Activated T-cell treated with anti-CD3 and anti-CD28 coated beads, Interleukin-2, amount 50 U/mL, for 4 hours (primary cell): Measurements from ENCODE around the gene VAT1. TPM values are rescaled to one million over a fixed set of nuclear protein-coding genes. Genes with fewer than 3 reads are reported as not detected.
"Not testable (repeated sequence)": the region's sequence is repeated elsewhere in the genome, so short reads cannot be mapped to it uniquely, and the experiment has no call there.

ENCODE experiments used
- ATAC-seq, 2 donors: fragments of 200-7000 bp; cut with Tn5 transposase; one replicate each; pipeline ENCODE4 v1.10.0; 2021
- DNase-seq: peaks from one replicate; pipeline ENCODE4 v3.0.0-alpha.2; 2020
- H3K27me3 Mint-ChIP-seq: one replicate; pipeline ENCODE4 v1.8.0; 2021; ENCODE audit warnings: low read depth, mixed read lengths
- H3K36me3 Mint-ChIP-seq: one replicate; pipeline ENCODE4 v1.8.0; 2022; ENCODE audit warnings: mixed read lengths; ENCODE audit not compliant: insufficient read depth
- H3K4me1 Mint-ChIP-seq: one replicate; pipeline ENCODE4 v1.8.0; 2021; ENCODE audit warnings: low read depth, mixed read lengths
- H3K4me3 Mint-ChIP-seq: one replicate; pipeline ENCODE4 v1.8.0; 2021; ENCODE audit warnings: mild to moderate bottlenecking, moderate library complexity, mixed read lengths
- H3K9me3 Mint-ChIP-seq: one replicate; pipeline ENCODE4 v1.8.0; 2021; ENCODE audit warnings: mixed read lengths
- total RNA-seq, 3 donors: library from RNA; stranded (reverse); gene quantifications; one replicate each; pipeline ENCODE4 v1.2.1, GENCODE V29; 2021

VAT1 gene
- total RNA-seq, 3 donors from 2014 or later, result 11.7 to 15.9 (median 15.5) TPM

DNA sequence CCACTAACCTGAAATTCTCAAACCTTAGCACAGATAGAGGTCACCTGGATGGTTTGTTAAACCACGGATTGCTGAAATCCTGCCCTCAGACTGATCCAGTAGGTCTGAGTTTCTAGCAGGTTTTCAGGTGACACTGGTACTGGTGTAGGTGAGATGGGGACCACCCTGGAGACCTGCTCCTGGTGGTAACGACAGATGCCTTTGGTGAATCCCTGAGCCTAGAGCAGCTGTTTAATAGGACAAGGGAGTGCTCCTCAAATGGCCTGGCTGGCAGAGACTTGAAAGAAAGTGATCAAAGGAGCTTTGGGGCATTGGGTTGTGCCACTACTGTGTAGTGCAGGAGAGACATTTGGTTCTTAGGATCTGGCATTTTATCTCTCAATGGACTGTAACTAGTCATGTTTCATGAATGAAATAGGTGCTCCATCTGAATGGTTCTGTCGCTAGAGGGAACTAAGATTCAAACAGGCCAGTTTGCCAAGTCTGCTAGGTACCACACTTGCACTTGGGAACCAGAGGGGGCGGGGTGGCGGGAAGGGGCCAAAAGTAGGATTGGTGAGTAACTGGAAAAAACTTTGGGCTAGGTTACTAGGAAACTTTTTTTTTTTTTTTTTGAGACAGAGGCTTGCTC lies 18.5 kb downstream of the VAT1 start:
- no peak for DNase-seq
- Mint-ChIP-seq H3K4me1 (peaks cover 30% of the 10 kb centered on the region), H3K9me3 (no peaks in the 10 kb centered on the region), H3K36me3 (peaks cover 35% of the 10 kb centered on the region), H3K4me3 (no peak overlapping the region), H3K27me3 (no peaks in the 10 kb centered on the region)
- no peak for ATAC-seq

DNA sequence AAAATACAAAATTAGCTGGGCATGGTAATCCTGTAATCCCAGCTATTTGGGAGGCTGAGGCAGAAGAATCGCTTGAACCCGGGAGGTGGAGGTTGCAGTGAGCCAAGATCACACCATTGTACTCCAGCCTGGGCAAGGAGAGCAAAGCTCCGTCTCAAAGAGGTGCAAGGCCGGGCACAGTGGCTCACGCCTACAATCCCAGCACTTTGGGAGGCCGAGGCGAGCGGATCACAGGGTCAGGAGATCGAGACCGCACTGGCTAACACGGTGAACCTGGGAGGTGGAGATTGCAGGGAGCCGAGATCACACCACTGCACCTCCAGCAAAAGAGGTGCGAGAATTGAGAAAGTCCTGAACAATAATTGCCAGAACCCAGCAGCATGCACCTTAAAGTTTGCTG lies 21.3 kb downstream of the VAT1 start:
- H3K36me3 Mint-ChIP-seq, result peaks cover 37% of the 10 kb centered on the region
- not testable (repeated sequence) for H3K9me3 Mint-ChIP-seq
- peak overlapping the region; percentile 35 for H3K4me3 Mint-ChIP-seq

GRCh38 chr17:42999003-42999525 lies 23.1 kb downstream of the VAT1 start:
- Mint-ChIP-seq H3K27me3 (no peaks in the 10 kb centered on the region), H3K4me1 (peaks cover 21% of the 10 kb centered on the region), H3K9me3 (no peaks in the 10 kb centered on the region), H3K4me3 (peak overlapping the region; percentile 98), H3K36me3 (peaks cover 37% of the 10 kb centered on the region)
- no peak for DNase-seq
- no peak for ATAC-seq

More for the DNA sequence above, 21.3 kb downstream of the VAT1 start:
- not testable (repeated sequence) for DNase-seq, ATAC-seq, H3K27me3 Mint-ChIP-seq
- peaks cover 21% of the 10 kb centered on the region for H3K4me1 Mint-ChIP-seq

DNA sequence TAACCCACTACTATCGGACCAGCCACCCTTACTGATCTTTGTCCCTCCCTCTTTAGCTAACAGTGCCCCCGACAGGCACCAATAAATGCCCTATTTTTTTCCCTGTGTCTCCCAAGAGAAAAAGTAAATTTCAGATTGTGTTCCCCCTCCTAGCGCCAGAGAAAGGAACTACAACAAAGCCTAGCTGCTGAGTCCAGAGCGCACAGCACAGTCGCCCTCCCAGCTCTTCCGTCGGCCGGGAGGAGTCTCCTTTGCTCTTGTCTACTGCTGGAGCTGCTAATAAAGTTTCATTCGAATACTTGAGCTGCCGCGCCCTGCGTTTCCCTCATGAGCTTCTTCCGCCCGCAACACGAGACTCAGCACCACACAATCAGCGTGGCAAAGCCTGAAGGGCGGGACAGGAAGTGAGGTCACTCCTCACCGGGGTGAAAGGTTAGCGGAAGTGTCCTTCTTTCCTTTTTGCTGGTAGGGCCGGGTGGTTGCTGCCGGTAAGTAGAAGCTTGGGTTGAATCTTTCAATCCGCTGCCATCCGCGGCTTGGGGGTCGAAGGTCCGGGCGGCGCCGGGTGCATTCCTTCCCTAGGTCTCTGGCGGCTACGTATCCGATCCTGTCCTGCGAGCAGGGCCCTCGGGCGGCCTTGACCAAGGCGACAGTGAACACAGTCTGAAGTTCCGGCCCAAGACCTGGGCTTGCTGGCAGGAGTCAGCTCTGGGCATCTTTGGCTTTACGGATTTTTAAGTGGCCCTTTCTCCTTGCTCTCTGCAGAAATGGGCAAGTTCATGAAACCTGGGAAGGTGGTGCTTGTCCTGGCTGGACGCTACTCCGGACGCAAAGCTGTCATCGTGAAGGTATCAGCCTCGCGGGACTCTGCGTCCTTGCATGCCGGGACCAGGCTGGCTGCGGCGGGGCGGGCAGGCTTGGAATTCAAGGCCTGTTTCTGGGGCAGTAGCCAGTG lies 23.9 kb downstream of the VAT1 start, which contains the start of gene RPL27:
TSS of gene RPL27 (plus strand) at position 436 of the 955 bp plus-strand sequence. CDS start at position 768, 332 bp downstream.
- Mint-ChIP-seq H3K4me3 (peak within 1 kb of the TSS; percentile 98), H3K9me3 (no peaks in the 10 kb centered on the region), H3K36me3 (peaks cover 34% of the 10 kb centered on the region), H3K4me1 (peaks cover 21% of the 10 kb centered on the region), H3K27me3 (no peaks in the 10 kb centered on the region)
- peak; percentile 95 to 96 for ATAC-seq
- peak; percentile 97 for DNase-seq

GRCh38 chr17:42997390-42997983 lies 24.7 kb downstream of the VAT1 start:
- ATAC-seq, result no peak
- Mint-ChIP-seq H3K9me3 (no peaks in the 10 kb centered on the region), H3K4me3 (peak overlapping the region; percentile 98), H3K27me3 (no peaks in the 10 kb centered on the region), H3K4me1 (peaks cover 21% of the 10 kb centered on the region), H3K36me3 (peaks cover 32% of the 10 kb centered on the region)
- DNase-seq, result no peak

DNA sequence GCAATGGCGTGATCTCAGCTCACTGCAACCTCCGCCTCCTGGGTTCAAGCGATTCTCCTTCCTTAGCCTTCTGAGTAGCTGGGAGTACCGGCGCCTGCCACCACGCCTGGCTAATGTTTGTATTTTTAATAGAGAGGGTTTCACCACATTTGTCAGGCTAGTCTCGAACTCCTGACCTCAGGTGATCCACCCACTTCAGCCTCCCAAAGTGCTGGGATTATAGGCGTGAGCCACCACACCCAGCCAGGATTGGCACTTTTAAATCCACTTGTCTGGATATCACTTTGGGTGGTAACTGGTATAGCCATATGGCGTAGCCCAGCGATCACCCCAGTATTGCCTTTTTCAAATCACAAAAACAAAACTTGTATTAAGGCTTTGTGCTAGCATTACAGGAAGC lies 28.3 kb downstream of the VAT1 start:
- H3K27me3 Mint-ChIP-seq, H3K4me3 Mint-ChIP-seq, ATAC-seq, H3K9me3 Mint-ChIP-seq, H3K4me1 Mint-ChIP-seq, DNase-seq: not testable (repeated sequence)
- peaks cover 28% of the 10 kb centered on the region for H3K36me3 Mint-ChIP-seq

GRCh38 chr17:42992872-42993271 lies 29.3 kb downstream of the VAT1 start:
- no peaks in the 10 kb centered on the region for H3K27me3 Mint-ChIP-seq
- ATAC-seq (no peak), DNase-seq (no peak)
- no peak overlapping the region for H3K4me3 Mint-ChIP-seq
- H3K9me3 Mint-ChIP-seq, result no peaks in the 10 kb centered on the region
- H3K4me1 Mint-ChIP-seq, result peaks cover 8% of the 10 kb centered on the region
- peaks cover 34% of the 10 kb centered on the region for H3K36me3 Mint-ChIP-seq

DNA sequence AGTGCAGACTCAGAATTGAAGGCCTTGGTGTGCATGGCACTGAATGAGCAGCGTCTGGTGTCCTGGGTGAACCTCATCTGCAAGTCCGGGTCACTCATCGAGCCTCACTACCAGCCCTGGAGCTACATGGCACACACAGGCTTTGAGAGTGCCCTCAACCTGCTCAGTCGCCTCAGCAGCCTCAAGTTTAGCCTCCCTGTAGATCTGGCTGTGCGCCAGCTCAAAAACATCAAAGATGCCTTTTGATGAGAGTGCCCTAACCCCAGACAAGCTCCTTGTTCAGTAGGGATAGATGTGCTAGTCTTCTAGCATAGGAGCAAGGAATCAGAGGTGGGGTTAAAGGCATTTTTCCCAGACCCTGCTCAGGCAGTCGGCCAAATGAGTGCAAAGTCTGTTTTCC lies 30.7 kb downstream of the VAT1 start:
- ATAC-seq, result no peak
- Mint-ChIP-seq H3K36me3 (peaks cover 34% of the 10 kb centered on the region), H3K27me3 (no peaks in the 10 kb centered on the region), H3K4me3 (no peak overlapping the region), H3K9me3 (no peaks in the 10 kb centered on the region), H3K4me1 (peaks cover 5% of the 10 kb centered on the region)
- DNase-seq, result no peak

DNA sequence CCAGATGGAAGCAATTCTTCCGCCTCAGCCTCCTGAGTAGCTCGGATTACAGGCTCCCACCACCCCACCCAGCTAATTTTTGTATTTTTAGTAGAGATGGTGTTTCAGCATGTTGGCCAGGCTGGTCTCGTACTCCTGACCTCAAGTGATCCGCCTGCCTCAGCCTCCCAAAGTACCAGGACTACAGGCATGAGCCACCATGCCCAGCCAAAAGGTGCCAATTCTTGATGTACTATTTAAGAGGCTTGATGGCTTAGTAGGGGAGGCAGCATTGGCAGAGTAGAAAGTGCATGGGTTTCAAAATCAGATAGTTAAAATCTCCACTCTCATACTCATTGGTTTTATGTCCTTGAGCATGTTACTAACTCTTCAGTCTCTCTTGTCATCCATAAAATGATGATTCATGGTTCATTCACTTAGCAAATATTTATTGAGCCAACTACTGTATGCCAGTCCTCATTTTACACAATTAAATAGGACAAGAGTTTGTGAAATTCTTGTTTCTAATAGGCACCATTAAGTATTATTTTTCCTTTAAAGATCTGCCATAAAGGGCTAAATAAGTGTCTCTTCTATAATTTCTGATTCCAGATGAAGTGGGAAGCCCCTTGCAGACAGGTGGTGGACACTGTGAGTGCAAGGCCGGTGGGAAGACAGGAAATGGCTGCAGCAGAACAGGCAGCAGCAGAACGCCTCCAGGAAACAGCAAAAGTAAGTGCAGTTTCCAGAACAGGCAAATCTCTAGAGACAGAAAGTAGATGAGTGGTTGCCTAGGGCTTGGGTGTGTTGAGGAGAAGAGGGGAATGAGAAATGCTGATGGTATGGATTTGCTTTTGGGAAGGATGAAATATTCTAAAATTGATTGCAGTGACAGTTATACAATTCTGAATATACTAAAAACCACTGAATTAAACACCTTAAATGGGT lies 32.2 kb downstream of the VAT1 start:
- H3K4me1 Mint-ChIP-seq, result peaks cover 11% of the 10 kb centered on the region
- H3K27me3 Mint-ChIP-seq, result no peaks in the 10 kb centered on the region
- peaks cover 41% of the 10 kb centered on the region for H3K36me3 Mint-ChIP-seq
- no peak for ATAC-seq
- H3K4me3 Mint-ChIP-seq, result no peak overlapping the region
- no peaks in the 10 kb centered on the region for H3K9me3 Mint-ChIP-seq
- no peak for DNase-seq

GRCh38 chr17:42989141-42989540 lies 33.0 kb downstream of the VAT1 start:
- ATAC-seq, result no peak
- Mint-ChIP-seq H3K9me3 (no peaks in the 10 kb centered on the region), H3K4me3 (no peak overlapping the region), H3K36me3 (peaks cover 41% of the 10 kb centered on the region), H3K27me3 (no peaks in the 10 kb centered on the region), H3K4me1 (peaks cover 16% of the 10 kb centered on the region)
- DNase-seq, result no peak

GRCh38 chr17:42985225-42985624 lies 37.0 kb downstream of the VAT1 start:
- H3K9me3 Mint-ChIP-seq, result no peaks in the 10 kb centered on the region
- peaks cover 29% of the 10 kb centered on the region for H3K36me3 Mint-ChIP-seq
- H3K27me3 Mint-ChIP-seq, result no peaks in the 10 kb centered on the region
- ATAC-seq, result no peak
- DNase-seq, result no peak
- peaks cover 32% of the 10 kb centered on the region for H3K4me1 Mint-ChIP-seq
- H3K4me3 Mint-ChIP-seq, result peak overlapping the region; percentile 6

DNA sequence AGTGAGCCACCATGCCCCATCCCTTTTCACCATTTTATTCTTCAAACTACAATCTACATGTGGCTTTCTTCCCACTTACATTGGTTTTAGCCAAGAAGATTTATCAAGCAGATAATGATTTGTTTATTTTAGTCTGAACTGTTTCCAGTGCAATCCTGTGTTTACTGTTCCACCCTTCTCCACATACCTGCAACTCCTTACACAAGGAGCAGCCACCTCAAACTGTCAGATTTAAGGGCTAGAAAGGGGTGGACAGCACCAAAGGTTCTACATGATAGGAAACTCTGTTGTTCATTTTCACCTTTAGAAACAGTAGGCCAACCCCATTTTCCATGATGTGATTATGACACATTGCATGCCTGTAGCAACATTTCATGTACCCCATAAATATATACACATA lies 39.9 kb downstream of the VAT1 start:
- Mint-ChIP-seq H3K9me3 (no peaks in the 10 kb centered on the region), H3K4me3 (peak overlapping the region; percentile 100), H3K36me3 (peaks cover 9% of the 10 kb centered on the region), H3K27me3 (no peaks in the 10 kb centered on the region), H3K4me1 (peaks cover 38% of the 10 kb centered on the region)
- no peak for DNase-seq
- no peak for ATAC-seq

DNA sequence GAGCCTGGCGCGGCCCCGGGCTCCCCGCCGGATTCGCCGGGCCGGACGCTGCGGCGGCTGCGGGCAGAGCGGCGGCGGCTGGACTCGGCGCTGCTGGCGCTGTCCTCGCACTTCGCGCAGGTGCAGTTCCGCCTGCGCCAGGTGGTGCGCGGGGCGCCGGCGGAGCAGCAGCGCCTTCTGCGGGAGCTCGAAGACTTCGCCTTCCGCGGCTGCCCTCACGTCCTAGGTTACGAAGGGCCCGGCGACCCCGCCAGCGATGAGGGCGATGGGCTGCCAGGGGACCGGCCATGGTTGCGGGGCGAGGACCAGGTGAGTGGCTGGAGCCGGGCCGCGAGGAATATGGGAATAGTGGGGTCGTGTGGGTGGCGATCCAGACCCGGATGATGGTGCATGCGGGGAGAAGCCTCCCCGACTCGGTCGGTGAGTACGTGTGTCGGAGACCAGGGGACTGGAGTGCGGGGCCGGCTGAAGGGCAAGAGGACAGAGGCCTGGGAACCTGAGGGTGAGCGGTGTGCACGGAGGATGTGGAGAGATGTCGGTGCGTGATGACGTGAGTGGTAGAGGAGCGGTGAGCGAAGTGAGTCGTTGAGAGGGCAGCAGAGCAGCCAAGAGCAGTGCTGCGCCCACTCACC lies 41.3 kb downstream of the VAT1 start:
- H3K4me1 Mint-ChIP-seq, result peaks cover 37% of the 10 kb centered on the region
- H3K36me3 Mint-ChIP-seq, result peaks cover 9% of the 10 kb centered on the region
- peak overlapping the region; percentile 100 for H3K4me3 Mint-ChIP-seq
- peak; percentile 86 for ATAC-seq
- peak; percentile 47 for DNase-seq
- H3K27me3 Mint-ChIP-seq, result no peaks in the 10 kb centered on the region
- no peaks in the 10 kb centered on the region for H3K9me3 Mint-ChIP-seq
